Lower lobe of right lung (tissue), 2 donors: ENCODE measurements around the gene SOX6. TPM values are rescaled to one million over a fixed set of nuclear protein-coding genes. Genes with fewer than 3 reads are reported as not detected.

Source experiments
- ATAC-seq, 2 donors: fragments of 200-7000 bp; cut with Tn5 transposase; one replicate each; pipeline ENCODE4 v1.9.1; 2020 to 2022; ENCODE audit warnings: mild to moderate bottlenecking in 2 of 2, moderate library complexity in 2 of 2
- DNase-seq: peaks from one replicate; pipeline ENCODE4 v3.0.0-alpha.2; 2020
- H3K27ac ChIP-seq: fragments of 200-600 bp; one replicate; pipeline ENCODE4 v1.8.0; 2022
- H3K27me3 ChIP-seq: fragments of 200-600 bp; one replicate; pipeline ENCODE4 v1.8.0; 2022; ENCODE audit warnings: low read depth
- H3K36me3 ChIP-seq: fragments of 200-600 bp; one replicate; pipeline ENCODE4 v1.8.0; 2022; ENCODE audit warnings: mild to moderate bottlenecking
- H3K4me1 ChIP-seq: fragments of 200-600 bp; one replicate; pipeline ENCODE4 v1.8.0; 2022
- H3K4me3 ChIP-seq: fragments of 200-600 bp; one replicate; pipeline ENCODE4 v1.8.0; 2022; ENCODE audit warnings: mild to moderate bottlenecking
- H3K9me3 ChIP-seq: fragments of 200-600 bp; one replicate; pipeline ENCODE4 v1.8.0; 2022
- CTCF ChIP-seq: fragments of 200-600 bp; IDR thresholded peaks from one replicate; pipeline ENCODE4 v1.8.0; 2022; ENCODE audit warnings: antibody characterized with exemption, mild to moderate bottlenecking
- intact Hi-C: fragments of 100-400 bp; cut with DNase I; formaldehyde crosslinking; loops from one replicate; pipeline ENCODE4 v1.11.0; 2022
- total RNA-seq: library from RNA; stranded (reverse); fragmentation: NEBNext Ultra II Directional; extraction: Animal tissue kit (Norgen Biotek cat#: 25700); gene quantifications from one replicate; pipeline ENCODE4 v1.2.1, GENCODE V29; 2021
- donor health status: DM: no; HTN: yes; CAD: no; lungs with severe emphysema.

Gene SOX6
- total RNA-seq, 1 donor from 2014 or later: 4.8 TPM

GRCh38 chr11:16364254-16364653 lies 7.9 kb upstream of the SOX6 start:
- no peak for DNase-seq
- no peak for TF ChIP-seq CTCF
- Histone ChIP-seq H3K27me3 (no peaks in the 10 kb centered on the region), H3K4me1 (no peaks in the 10 kb centered on the region), H3K9me3 (no peaks in the 10 kb centered on the region), H3K4me3 (no peak overlapping the region), H3K27ac (no peak overlapping the region), H3K36me3 (no peaks in the 10 kb centered on the region)
- no peak for ATAC-seq
- intact Hi-C loops: no loop called here

- no peak overlapping the region for H3K27ac ChIP-seq
- intact Hi-C loops: no loop called here
- no peak for TF ChIP-seq CTCF
- no peak for DNase-seq
- H3K36me3 ChIP-seq: no peaks in the 10 kb centered on the region
- H3K9me3 ChIP-seq: no peaks in the 10 kb centered on the region
- H3K4me3 ChIP-seq: no peak overlapping the region
- no peak for ATAC-seq
- H3K27me3 ChIP-seq: no peaks in the 10 kb centered on the region
- H3K4me1 ChIP-seq: no peaks in the 10 kb centered on the region
These were observed 7.4 kb upstream of the SOX6 start for GRCh38 chr11:16363706-16364105.

- H3K4me3 ChIP-seq: no peak overlapping the region
- DNase-seq (no peak), ATAC-seq (no peak)
- H3K9me3 ChIP-seq: no peaks in the 10 kb centered on the region
- H3K27ac ChIP-seq: no peak overlapping the region
- no peak for TF ChIP-seq CTCF
- no peaks in the 10 kb centered on the region for H3K27me3 ChIP-seq
- no peaks in the 10 kb centered on the region for H3K4me1 ChIP-seq
- intact Hi-C loops: no loop called here
- no peaks in the 10 kb centered on the region for H3K36me3 ChIP-seq
These were observed 4.9 kb upstream of the SOX6 start for GRCh38 chr11:16361108-16361865.

- no peaks in the 10 kb centered on the region for H3K27me3 ChIP-seq
- no peaks in the 10 kb centered on the region for H3K4me1 ChIP-seq
- H3K9me3 ChIP-seq: no peaks in the 10 kb centered on the region
- DNase-seq (no peak), ATAC-seq (no peak)
- H3K27ac ChIP-seq: no peak overlapping the region
- no peak for TF ChIP-seq CTCF
- H3K36me3 ChIP-seq: no peaks in the 10 kb centered on the region
- intact Hi-C loops: no loop called here
- H3K4me3 ChIP-seq: no peak overlapping the region
These were observed 3.0 kb upstream of the SOX6 start for GRCh38 chr11:16359369-16359768.

- Histone ChIP-seq H3K27me3 (no peaks in the 10 kb centered on the region), H3K36me3 (no peaks in the 10 kb centered on the region), H3K4me3 (no peak overlapping the region), H3K9me3 (no peaks in the 10 kb centered on the region), H3K27ac (no peak overlapping the region), H3K4me1 (no peaks in the 10 kb centered on the region)
- ATAC-seq (no peak), DNase-seq (no peak)
- TF ChIP-seq CTCF: no peak
- intact Hi-C loops: no loop called here
These were observed 2.4 kb upstream of the SOX6 start for GRCh38 chr11:16358726-16359125.
